ENCODE measurements around the gene ALDOC.

ALDOC gene

DNA sequence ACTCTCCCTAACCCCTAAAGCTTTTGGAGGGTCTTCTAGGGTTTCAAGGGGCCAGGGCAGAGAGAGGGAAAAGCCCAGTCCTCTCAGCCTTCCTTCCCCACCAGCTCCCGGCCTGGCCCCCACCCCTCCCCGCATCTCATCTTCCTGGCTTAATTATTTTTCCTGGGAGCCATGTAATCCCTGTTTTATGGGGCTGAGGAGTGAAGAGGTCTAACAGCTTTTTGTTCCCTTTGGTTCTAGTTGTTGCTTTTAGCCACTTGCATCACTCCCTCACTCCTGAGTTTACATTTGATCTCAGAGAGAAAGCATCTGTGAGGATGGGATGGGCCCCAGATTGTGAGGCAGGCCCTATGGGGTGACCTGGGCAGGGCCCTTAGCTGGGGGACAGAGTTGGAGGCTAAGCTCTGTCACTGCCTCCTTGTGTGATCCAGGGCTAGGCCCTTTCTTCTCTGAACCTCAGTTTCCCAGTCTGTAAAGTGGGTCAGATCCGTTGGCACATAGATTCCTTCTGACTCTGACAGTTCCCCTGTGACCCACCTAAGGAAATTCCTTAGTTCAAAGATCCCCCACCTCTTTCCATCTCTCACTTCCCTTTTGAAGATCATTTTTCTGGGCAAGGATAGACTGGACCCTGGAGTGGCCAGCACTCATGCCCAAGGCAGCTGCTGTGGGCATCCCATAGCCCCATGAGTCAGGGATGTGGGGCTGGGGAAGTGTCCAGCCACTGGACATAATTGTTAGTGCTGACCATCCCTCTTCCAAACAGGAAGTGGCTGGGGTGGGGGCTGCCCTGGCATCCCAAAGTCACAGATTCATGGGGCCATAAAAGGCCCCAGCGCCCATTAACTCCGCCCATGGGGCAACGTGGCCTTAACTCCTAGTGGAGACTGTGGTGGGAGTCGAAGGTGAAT, 44.4 kb downstream of the ALDOC start:
- no peak for DNase-seq (ENCODE audit: low read depth, low spot score)

DNA sequence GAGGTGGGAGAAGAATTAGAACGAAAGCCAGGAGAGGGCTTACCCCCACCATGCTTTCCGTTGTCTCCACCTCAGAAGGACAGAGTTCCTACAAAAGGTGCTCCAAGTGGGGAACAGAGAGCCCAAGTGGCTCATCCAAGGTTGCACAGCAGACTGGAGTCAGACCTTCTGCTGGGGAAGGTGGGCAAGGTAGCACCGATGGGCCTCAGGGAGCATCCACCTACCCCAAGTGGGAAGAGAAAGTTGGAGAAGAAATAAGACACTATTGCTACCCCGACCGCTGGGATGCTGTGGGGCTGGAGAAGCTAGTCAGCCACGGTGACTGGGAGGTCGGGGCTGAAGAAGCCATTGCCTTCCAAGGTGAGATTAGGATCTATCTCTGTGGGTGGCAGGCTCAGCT, 45.8 kb downstream of the ALDOC start:
- no peak for DNase-seq (ENCODE audit: low read depth, low spot score)

DNA sequence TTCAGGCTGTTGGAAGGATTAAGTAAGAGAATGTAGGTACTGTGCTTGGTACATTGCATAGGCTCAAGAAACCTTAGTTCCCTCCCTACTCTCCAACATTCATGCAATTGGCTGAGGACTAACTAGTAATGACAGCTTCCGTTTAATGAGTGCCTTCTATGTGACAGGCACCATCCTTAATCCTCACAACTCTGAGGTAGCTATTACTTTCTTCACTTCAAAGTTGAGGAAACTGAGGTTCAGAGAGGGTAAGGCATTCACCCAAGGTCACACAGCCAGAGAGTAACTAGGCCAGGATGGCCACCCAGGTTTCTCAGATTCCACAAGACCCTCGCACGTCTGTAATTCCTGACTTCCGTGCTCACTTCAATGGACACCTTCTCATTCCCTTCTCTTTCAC, 46.4 kb downstream of the ALDOC start:
- DNase-seq (ENCODE audit: low read depth, low spot score) = no peak

DNA sequence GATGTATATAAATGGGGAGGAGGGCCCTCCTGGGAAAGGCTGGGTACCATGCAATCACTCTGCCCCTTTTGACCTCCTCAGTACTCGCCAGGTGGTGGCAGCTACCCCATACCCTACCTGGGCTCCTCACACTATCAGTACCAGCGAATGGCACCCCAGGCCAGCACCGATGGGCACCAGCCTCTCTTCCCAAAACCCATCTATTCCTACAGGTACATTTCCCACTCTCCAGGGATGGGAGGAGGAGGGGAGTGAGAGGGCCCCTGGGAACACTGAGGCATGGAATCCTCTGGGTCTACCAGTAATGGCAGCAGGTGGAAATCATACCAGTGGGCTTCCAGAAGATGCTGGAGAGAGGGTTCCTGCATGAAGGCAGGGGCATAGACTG, 47.7 kb downstream of the ALDOC start:
- no peak for DNase-seq (ENCODE audit: low read depth, low spot score)

DNA sequence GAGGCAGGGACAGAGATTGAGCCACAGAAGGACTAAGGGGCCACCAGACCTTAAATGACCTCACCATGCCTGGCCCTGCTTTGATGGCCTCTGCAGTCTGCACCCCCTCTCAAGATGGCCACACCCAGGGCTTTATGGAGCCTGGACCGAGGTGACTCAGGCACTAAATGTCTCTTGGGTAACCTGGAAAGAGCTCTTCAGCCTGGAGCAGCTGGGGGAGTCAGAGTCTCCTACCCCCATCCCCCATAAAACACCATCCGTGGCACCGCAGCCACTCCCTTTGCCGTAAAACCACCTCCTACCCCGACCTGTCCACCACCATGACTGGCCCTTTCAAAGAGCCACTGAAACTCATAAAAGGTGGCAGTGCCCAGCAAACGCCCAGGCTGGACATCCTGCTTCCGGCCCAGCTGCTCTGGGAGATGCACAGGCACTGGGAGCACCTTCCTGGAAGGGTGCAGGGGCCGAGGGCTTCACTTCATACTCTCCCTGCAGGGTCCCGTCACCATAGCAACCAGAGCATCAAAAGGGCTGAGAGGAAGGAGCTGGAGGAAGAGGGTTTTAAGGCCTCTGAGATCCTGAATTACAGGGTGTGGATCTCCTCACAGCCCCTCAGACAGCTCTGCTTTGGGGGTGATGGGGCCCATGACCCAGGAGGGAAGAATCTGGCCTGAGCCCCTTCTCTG, 48.2 kb downstream of the ALDOC start:
- no peak for DNase-seq (ENCODE audit: low read depth, low spot score)

DNA sequence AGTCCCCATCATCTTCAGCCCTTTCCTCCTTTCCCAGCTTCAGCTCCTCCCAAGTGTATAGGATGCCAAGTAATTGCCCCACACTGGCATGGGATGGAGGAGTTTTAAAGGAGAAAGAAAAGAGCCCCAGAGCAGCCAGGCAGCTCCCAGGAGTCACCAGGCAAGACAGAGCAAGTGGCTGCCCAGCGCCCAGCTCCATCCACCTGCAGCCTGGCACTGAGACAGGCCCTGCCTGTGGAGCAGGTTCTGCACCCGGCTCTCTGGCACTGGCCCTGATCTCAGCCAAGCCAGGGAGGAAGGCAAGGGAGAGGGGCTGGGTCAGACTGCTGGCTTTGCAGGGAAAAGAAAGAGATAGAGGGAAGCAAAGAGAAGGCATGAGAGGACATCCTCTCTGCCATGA, 48.8 kb downstream of the ALDOC start:
- no peak for DNase-seq (ENCODE audit: low read depth, low spot score)

DNA sequence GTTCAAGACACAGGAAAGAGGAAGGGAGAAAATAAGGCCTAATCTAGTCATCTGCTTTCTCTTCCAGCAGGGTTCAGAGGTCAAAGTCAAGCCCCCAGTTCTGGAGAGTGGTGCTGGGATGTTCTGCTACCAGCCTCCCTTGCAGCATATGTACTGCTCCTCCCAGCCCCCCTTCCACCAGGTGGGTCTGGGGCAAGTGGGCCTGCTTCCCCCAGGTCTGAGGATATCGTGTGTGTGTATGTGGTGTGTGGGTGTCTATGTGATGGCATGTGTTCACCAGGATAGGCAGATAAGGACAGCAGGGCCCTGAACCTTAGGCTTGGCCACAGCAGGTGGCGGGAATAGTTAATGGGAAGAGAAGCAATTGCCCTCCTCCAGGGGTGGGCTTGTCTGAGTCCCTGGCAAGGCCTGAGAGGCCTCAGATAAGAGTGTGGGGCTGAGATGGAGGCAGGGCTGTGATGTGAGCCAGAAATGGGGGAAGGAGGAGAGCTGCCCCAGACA, 49.5 kb downstream of the ALDOC start:
- DNase-seq (ENCODE audit: low read depth, low spot score) = no peak

DNA sequence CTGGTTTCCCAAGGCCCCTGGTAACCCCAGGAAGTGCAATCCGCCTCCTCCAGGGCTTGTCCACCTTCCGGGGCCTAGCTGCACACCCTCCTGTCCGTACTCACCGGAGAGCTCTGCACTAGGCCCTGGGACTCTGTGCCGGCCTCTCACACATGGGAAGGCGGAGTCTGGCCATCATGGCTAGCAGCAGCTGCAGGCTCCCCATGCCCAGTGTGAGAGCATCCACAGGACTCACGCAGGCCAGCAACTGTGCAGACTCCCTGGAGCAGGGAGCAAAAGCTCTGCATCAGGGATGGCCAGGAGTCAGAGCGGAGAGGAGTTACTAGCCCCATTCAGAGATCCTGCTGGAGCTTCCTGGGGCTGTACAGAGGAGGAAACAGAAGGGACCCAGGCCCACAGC, 50.3 kb downstream of the ALDOC start:
- DNase-seq (ENCODE audit: low read depth, low spot score) = no peak

DNA sequence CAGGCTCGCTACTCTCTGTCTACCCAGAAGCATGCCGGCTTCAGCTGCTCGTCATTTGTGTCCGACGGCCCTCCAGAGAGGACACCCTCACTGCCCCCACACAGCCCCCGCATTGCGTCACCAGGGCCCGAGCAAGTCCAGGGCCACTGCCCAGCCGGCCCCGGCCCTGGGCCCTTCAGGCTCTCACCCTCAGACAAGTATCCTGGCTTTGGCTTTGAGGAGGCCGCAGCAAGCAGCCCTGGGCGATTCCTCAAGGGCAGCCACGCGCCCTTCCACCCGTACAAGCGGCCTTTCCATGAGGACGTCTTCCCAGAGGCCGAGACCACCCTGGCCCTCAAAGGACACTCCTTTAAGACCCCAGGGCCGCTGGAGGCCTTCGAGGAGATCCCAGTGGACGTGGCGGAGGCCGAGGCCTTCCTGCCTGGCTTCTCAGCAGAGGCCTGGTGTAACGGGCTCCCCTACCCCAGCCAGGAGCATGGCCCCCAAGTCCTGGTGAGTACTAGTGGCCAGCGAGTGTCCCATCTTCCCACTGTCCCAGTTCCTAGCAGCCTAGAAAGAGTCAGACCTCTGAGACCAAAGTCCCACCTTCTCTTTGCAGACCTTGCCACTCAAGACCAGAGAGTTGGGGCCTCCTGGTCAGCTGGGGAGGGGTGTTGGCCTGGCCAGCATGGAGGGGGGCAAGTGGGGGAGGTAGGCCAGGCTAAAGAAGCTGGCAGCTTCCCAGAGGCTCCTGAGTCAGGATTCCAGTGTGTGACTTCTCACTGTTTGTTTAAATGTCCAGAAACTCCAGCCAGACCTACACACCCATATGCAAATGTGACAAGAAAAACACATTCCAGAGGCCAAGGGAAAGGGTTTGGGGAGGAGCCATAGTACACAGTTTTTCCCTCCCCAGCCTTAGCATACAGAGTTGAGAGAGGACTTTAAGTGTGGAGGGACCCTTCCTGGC, 51.9 kb downstream of the ALDOC start:
- DNase-seq (ENCODE audit: low read depth, low spot score) = no peak

DNA sequence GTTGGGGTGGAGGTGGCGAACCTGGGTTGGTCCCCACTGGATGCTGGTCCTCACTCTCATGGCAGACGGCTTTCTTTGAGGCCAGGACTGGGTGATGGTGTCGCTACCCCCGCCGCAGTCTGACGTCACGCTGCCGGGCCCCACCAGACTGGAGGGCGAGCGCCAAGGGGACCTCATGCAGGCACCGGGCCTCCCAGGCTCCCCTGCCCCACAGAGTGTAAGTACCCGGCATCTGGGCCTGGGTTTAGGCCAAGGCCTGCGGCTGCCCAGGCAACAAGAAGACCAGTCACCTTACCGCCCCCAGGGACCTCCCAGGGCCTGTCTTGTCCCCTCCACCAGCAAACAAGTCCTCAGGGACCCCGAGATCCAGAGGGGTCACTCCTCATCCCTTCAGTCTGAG, 52.8 kb downstream of the ALDOC start:
- no peak for DNase-seq (ENCODE audit: low read depth, low spot score)

DNA sequence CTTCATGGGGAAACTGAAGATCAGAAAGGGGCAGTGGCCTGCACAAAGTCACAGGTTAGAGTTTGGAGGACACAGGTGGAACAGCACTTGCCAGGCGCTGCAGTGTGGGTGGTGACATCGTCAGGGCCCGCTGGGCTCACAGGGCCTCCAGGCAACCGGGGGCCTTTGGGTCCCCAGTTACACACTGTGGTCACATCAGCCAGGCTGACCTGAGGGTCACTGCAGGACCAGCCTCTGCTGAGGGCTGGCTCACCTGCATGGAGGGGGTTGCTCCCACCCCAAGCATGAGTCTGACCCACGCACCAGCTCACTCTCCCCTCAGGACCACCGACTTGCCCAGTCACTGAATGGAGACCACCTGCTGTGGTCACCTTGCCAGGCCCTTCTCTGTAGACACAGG, 53.5 kb downstream of the ALDOC start:
- no peak for DNase-seq (ENCODE audit: low read depth, low spot score)
